Measurements from ENCODE around the gene CERS5.
"Not testable (repeated sequence)": the region's sequence is repeated elsewhere in the genome, so short reads cannot be mapped to it uniquely, and the experiment has no call there.

CERS5 gene

GRCh38 chr12:50102646-50103309 lies 64.4 kb downstream of the CERS5 start:
- DNase-seq (ENCODE audit: low read depth): no peak

- no peak for DNase-seq (ENCODE audit: low read depth)
Measured at GRCh38 chr12:50102131-50102531, 65.0 kb downstream of the CERS5 start.

DNA sequence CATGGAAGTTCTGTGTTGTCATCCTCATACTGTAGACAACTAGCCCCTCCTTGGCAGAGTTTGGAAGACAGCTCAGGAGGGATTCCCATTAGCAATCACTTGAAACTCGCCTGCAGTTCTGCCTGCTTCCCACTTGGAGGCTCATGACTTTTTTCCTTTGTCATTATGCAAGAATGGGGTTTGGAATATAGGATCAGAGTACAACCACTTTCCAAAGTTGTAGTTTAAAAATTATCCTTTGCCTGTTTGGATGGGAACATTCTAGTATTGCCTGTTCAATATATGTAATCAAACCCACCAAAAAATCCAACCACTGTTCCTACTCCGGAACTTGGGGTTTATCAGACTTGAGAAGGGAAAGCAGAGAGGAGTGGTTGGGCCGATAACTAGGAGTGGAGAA lies 65.5 kb downstream of the CERS5 start:
- DNase-seq (ENCODE audit: low read depth): no peak

- no peak for DNase-seq (ENCODE audit: low read depth)
Measured at GRCh38 chr12:50100561-50100960, 66.6 kb downstream of the CERS5 start.

GRCh38 chr12:50099302-50100008 lies 67.7 kb downstream of the CERS5 start:
- no peak for DNase-seq (ENCODE audit: low read depth)

- DNase-seq (ENCODE audit: low read depth): no peak
Measured at GRCh38 chr12:50097952-50098351, 69.2 kb downstream of the CERS5 start.

DNA sequence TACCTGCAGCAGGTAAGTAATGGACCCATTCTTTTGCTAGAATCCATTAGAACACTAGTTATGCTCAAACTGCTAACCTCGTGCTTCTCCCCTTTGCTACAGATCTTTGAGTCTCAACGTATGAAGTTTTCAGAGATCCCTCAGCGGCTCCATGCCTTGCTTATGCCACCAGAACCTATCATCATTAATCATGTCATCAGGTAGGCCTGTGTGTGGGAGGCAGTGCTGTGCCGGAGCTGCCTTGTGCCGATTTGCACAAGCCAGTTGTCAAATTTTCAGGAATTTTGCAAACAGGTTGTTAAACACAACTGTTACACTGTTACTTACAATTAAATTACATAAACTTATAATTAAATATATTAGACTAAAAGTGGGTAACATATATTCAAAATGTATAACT lies 76.8 kb downstream of the CERS5 start:
- no peak for DNase-seq (ENCODE audit: low read depth)

DNA sequence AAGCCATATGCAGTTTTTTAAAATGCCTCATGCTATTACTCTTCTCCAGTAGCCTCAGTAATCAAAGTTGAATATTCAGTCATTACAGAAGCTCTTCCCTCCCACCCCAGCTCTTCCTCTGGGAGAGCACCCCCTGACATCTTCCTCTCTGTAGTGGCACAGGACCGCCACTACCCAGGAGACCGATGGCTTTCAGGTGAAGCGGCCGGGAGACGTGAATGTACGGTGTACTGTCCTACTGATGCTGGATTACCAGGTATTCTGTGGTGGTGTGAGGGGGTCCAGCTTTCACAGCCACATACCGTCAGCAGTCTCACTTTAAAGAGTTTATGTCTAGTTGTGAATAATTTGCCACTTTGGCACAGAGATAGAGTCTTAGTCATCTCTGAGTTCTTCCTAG lies 77.4 kb downstream of the CERS5 start:
- no peak for DNase-seq (ENCODE audit: low read depth)

- DNase-seq (ENCODE audit: low read depth): no peak
Measured at GRCh38 chr12:50088577-50089335, 78.4 kb downstream of the CERS5 start.

- DNase-seq (ENCODE audit: low read depth): no peak
Measured at GRCh38 chr12:50087995-50088394, 79.2 kb downstream of the CERS5 start.

DNA sequence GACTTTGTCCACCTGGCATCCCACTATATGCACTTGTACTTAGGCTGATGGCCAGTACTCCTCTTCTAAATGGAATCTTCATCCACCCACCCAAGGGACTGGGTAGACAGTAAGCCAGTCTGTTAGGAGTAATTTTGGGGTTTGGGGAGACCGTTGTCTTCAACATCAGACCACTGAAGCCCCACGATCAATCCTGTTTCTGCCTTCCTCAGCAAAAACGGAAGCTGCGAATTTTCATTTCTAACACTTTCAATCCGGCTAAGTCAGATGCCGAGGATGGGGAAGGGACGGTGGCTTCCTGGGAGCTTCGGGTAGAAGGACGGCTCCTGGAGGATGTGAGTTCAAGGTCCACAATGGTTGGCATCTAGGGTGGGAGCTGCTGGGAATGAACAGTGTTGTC lies 80.0 kb downstream of the CERS5 start:
- DNase-seq (ENCODE audit: low read depth): no peak

GRCh38 chr12:50086148-50086547 lies 81.0 kb downstream of the CERS5 start:
- DNase-seq (ENCODE audit: low read depth): no peak

DNA sequence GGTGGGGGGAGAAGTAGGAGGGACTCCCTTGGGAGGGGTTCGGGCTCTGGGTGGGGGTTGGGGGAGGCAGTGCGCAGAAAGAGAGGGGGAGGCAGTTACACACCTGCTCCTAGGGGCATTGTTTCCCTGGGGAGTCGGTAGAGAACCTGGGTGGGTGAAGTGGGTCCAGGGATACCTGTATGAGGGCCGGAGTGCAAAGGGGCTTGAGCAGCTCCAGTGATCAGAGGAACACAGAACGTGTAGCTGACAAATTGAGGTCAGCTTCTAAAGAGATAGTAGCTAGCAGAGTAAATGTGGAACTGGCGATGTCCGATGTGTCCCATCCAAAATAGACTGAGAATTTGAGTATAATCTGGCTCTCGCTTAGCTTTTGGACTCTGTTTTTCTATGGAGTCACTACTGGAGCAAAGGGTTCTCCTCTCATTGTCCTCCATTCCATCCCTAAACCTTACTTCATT lies 81.5 kb downstream of the CERS5 start:
- DNase-seq (ENCODE audit: low read depth): no peak

GRCh38 chr12:50084775-50085614 lies 82.2 kb downstream of the CERS5 start, which contains the start of gene SMARCD1:
TSS of gene SMARCD1 (plus strand) at chr12:50085342. CDS start at chr12:50085370, 28 bp downstream.
- peak; percentile 80 for DNase-seq (ENCODE audit: low read depth)

GRCh38 chr12:50084409-50084774 lies 82.8 kb downstream of the CERS5 start:
- DNase-seq (ENCODE audit: low read depth): not testable (repeated sequence)

DNA sequence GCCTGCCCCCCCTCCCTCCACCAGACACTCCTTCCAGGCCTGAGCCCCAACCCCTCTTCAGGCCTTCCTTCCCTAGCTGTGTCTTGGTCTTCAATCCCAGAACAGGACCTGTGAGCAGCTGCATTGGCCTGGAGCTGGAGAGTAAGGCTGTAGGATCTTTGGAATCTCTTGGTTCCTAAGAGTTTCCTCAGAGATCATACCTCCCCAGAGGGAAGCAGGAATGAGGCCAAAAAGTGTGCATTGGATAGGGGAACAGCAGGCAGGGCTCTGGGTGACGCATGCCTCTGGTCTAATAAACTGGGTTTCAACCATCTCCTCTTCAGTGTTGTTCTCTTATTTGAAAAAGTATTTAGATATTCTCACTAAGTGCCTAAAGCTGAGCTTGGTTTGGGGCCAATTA lies 83.9 kb downstream of the CERS5 start:
- no peak for DNase-seq (ENCODE audit: low read depth)

- DNase-seq (ENCODE audit: low read depth): no peak
Measured at GRCh38 chr12:50082644-50083043, 84.5 kb downstream of the CERS5 start.

DNA sequence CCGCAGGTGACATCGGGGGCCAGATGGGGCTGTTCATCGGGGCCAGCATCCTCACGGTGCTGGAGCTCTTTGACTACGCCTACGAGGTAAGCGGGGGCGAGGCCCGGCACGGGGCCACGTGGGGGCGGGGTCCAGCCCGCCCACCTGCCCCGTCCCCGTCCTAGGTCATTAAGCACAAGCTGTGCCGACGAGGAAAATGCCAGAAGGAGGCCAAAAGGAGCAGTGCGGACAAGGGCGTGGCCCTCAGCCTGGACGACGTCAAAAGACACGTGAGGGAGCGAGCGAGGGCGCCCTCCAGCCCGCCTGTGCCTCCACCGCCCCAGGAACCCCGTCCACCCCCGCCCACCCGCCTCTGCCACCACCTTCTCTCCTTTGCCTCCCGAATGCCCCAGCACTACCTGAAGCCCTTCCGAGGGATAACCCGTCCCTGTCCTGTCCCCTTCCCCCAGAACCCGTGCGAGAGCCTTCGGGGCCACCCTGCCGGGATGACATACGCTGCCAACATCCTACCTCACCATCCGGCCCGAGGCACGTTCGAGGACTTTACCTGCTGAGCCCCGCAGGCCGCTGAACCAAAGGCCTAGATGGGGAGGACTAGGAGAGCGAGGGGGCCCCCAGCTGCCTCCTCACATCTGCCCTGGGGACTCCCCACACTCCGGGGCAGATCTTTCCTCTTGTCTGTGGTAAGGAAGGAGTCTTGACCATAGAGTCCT lies 85.9 kb downstream of the CERS5 start:
- DNase-seq (ENCODE audit: low read depth): no peak

GRCh38 chr12:50079771-50080170 lies 87.4 kb downstream of the CERS5 start:
- no peak for DNase-seq (ENCODE audit: low read depth)
